Measurements from ENCODE around the gene C5.

Gene C5

GRCh38 chr9:121067640-121068039, 17.6 kb upstream of the C5 start:
- TF ChIP-seq CTCF (IDR thresholded peaks at IDR 0.05; ENCODE audit: extremely low read depth, missing control alignments) = no peak
- DNase-seq (ENCODE audit: low spot score) = no peak

GRCh38 chr9:121066850-121067249, 16.8 kb upstream of the C5 start:
- DNase-seq (ENCODE audit: low spot score) = no peak
- TF ChIP-seq CTCF (IDR thresholded peaks at IDR 0.05; ENCODE audit: extremely low read depth, missing control alignments) = no peak

- peak; percentile 23 for TF ChIP-seq CTCF (IDR thresholded peaks at IDR 0.05; ENCODE audit: extremely low read depth, missing control alignments)
- DNase-seq (ENCODE audit: low spot score) = peak; percentile 54
These were observed 10.0 kb upstream of the C5 start for GRCh38 chr9:121059998-121060636.

- DNase-seq (ENCODE audit: low spot score) = no peak
- no peak for TF ChIP-seq CTCF (IDR thresholded peaks at IDR 0.05; ENCODE audit: extremely low read depth, missing control alignments)
These were observed 9.4 kb upstream of the C5 start for GRCh38 chr9:121059513-121059912.

- no peak for DNase-seq (ENCODE audit: low spot score)
- TF ChIP-seq CTCF (IDR thresholded peaks at IDR 0.05; ENCODE audit: extremely low read depth, missing control alignments) = no peak
These were observed 7.7 kb upstream of the C5 start for GRCh38 chr9:121057821-121058220.

- TF ChIP-seq CTCF (IDR thresholded peaks at IDR 0.05; ENCODE audit: extremely low read depth, missing control alignments) = peak; percentile 1
- no peak for DNase-seq (ENCODE audit: low spot score)
These were observed 5.6 kb upstream of the C5 start for GRCh38 chr9:121055642-121056143.

- no peak for DNase-seq (ENCODE audit: low spot score)
- TF ChIP-seq CTCF (IDR thresholded peaks at IDR 0.05; ENCODE audit: extremely low read depth, missing control alignments) = no peak
These were observed 3.5 kb upstream of the C5 start for GRCh38 chr9:121053544-121053943.
